A549 (cell line): ENCODE results near the gene CCNL1. TPM values are rescaled to one million over a fixed set of nuclear protein-coding genes. Genes with fewer than 3 reads are reported as not detected.

Experiments used
- ATAC-seq, 2 experiments: fragments of 200-7000 bp in 1 of 2; fragments of >200 bp in 1 of 2; cut with Nextera tagmentation in 1 of 2; cut with Tn5 transposase in 1 of 2; 3 replicates each; pipeline versions ENCODE4 v1.8.0 to v1.9.1; 2018 to 2020; ENCODE audit warnings: mild to moderate bottlenecking in 1 of 2, moderate library complexity in 1 of 2
- CTCF ChIA-PET: fragments of 300-600 bp; sonication (Branson Sonifier 250); formaldehyde crosslinking; extraction: SDS; loops from one replicate; lab custom pipeline; 2021; ENCODE audit warnings: antibody characterized with exemption, inconsistent platforms; lab: Yijun Ruan, JAX
- POLR2A ChIA-PET: fragments of 350-600 bp; formaldehyde crosslinking; extraction: SDS; loops from one replicate; lab custom pipeline; 2021; ENCODE audit warnings: antibody characterized with exemption, inconsistent platforms; lab: Yijun Ruan, JAX
- DNase-seq, 2 experiments: peaks; one replicate each; pipeline versions ENCODE4 v3.0.0 to v3.0.0-alpha.2; 2011 to 2016; ENCODE audit warnings: low read depth in 1 of 2, low spot score in 1 of 2
- FAIRE-seq: peaks from 2 replicates; lab custom pipeline; 2011; peaks lifted over from hg19 to GRCh38; lab: Jason Lieb, UNC
- H3K27ac ChIP-seq, 2 experiments: fragments of >200 bp; sonication (Bioruptor Twin); formaldehyde crosslinking; 3 replicates each; pipeline ENCODE4 v1.5.1; 2016 to 2017
- H3K4me1 ChIP-seq: fragments of >200 bp; sonication (Bioruptor Twin); formaldehyde crosslinking; 3 replicates; pipeline ENCODE4 v1.6.1; 2016
- H3K4me2 ChIP-seq: fragments of >200 bp; sonication (Bioruptor Twin); formaldehyde crosslinking; 3 replicates; pipeline ENCODE4 v1.6.1; 2016
- H3K4me3 ChIP-seq: fragments of >200 bp; sonication (Bioruptor Twin); formaldehyde crosslinking; 3 replicates; pipeline ENCODE4 v1.5.1; 2016
- H3K9me3 ChIP-seq: fragments of >200 bp; sonication (Bioruptor Twin); formaldehyde crosslinking; 3 replicates; pipeline ENCODE4 v1.6.1; 2016
- BHLHE40 ChIP-seq: IDR thresholded peaks from 2 replicates; pipeline ENCODE4 v1.6.1; 2012; ENCODE audit warnings: low read depth, low read length, inconsistent platforms
- CBX2 ChIP-seq: fragments of 200-600 bp; sonication (generic); IDR thresholded peaks from 2 replicates; pipeline ENCODE4 v1.6.1; 2016; ENCODE audit warnings: low read depth, mild to moderate bottlenecking, borderline replicate concordance
- CBX8 ChIP-seq: fragments of 200-600 bp; sonication (generic); IDR thresholded peaks from 2 replicates; pipeline ENCODE4 v1.6.1; 2016
- E2F6 ChIP-seq: IDR thresholded peaks from 2 replicates; pipeline ENCODE4 v1.6.1; 2012; ENCODE audit warnings: low read depth, borderline replicate concordance
- EHF ChIP-seq: fragments of 250-450 bp; sonication (Bioruptor Pico); IDR thresholded peaks from 2 replicates; pipeline ENCODE4 v1.5.0; 2020; ENCODE audit warnings: mild to moderate bottlenecking
- ELK1 ChIP-seq: fragments of 150-350 bp; IDR thresholded peaks from 2 replicates; pipeline ENCODE4 v1.6.1; 2014; ENCODE audit warnings: low read depth, mild to moderate bottlenecking, low read length
- EP300 ChIP-seq, 2 experiments: fragments of >200 bp; sonication (Bioruptor Twin); formaldehyde crosslinking; IDR thresholded peaks; 2 replicates in 1 of 2; 3 replicates in 1 of 2; pipeline ENCODE4 v1.6.1; 2016 to 2017
- FOSB ChIP-seq: fragments of 250-450 bp; sonication (Bioruptor Pico); IDR thresholded peaks from 2 replicates; pipeline ENCODE4 v1.5.0; 2020; ENCODE audit warnings: mild to moderate bottlenecking, moderate library complexity
- HDAC2 ChIP-seq: fragments of 200-600 bp; sonication (generic); IDR thresholded peaks from 2 replicates; pipeline ENCODE4 v1.6.1; 2016
- HES2 ChIP-seq: fragments of >200 bp; sonication (Bioruptor Twin); formaldehyde crosslinking; IDR thresholded peaks from 2 replicates; pipeline ENCODE4 v1.6.1; 2016
- HEYL ChIP-seq: fragments of 250-450 bp; sonication (Bioruptor Pico); IDR thresholded peaks from 2 replicates; pipeline ENCODE4 v1.8.0; 2021; ENCODE audit warnings: mild to moderate bottlenecking, moderate library complexity
- HOXB5 ChIP-seq: fragments of 250-450 bp; sonication (Bioruptor Pico); IDR thresholded peaks from 2 replicates; pipeline ENCODE4 v1.5.0; 2020; ENCODE audit warnings: mild to moderate bottlenecking, moderate library complexity
- MAFK ChIP-seq: fragments of 450-650 bp; IDR thresholded peaks from 2 replicates; pipeline ENCODE4 v1.6.1; 2014; ENCODE audit not compliant: partially characterized antibody
- MAX ChIP-seq: IDR thresholded peaks from 2 replicates; pipeline ENCODE4 v1.6.1; 2012
- MYC ChIP-seq: IDR thresholded peaks from 2 replicates; pipeline ENCODE4 v1.6.1; 2012; ENCODE audit warnings: mild to moderate bottlenecking, inconsistent platforms, low read length, improper control_type of control experiment, borderline replicate concordance
- NFE2L2 ChIP-seq: fragments of 150-350 bp; conservative IDR thresholded peaks from 2 replicates; pipeline ENCODE4 v1.6.1; 2014; ENCODE audit warnings: low read length
- NR3C1 ChIP-seq: fragments of >200 bp; sonication (Bioruptor Twin); formaldehyde crosslinking; IDR thresholded peaks from 3 replicates; pipeline ENCODE4 v1.6.1; 2017
- PHF8 ChIP-seq: fragments of 200-600 bp; sonication (generic); IDR thresholded peaks from 2 replicates; pipeline ENCODE4 v1.6.1; 2016; ENCODE audit warnings: low read depth, mild to moderate bottlenecking, antibody characterized with exemption, moderate library complexity, borderline replicate concordance
- RARB ChIP-seq: fragments of 250-450 bp; sonication (Bioruptor Pico); IDR thresholded peaks from 2 replicates; pipeline ENCODE4 v1.8.0; 2021; ENCODE audit warnings: mild to moderate bottlenecking, moderate library complexity
- RCOR1 ChIP-seq: fragments of 150-350 bp; IDR thresholded peaks from 2 replicates; pipeline ENCODE4 v1.6.1; 2014; ENCODE audit warnings: antibody characterized with exemption, low read length, low read depth
- REST ChIP-seq: fragments of 200-600 bp; sonication (generic); IDR thresholded peaks from 2 replicates; pipeline ENCODE4 v1.6.1; 2016; ENCODE audit warnings: antibody characterized with exemption, mild to moderate bottlenecking, moderate library complexity
- RNF2 ChIP-seq: fragments of 200-600 bp; sonication (generic); IDR thresholded peaks from 2 replicates; pipeline ENCODE4 v1.6.1; 2016; ENCODE audit warnings: low read depth, mild to moderate bottlenecking, antibody characterized with exemption, moderate library complexity, borderline replicate concordance
- SMC3 ChIP-seq: fragments of >200 bp; sonication (Bioruptor Twin); formaldehyde crosslinking; IDR thresholded peaks from 3 replicates; pipeline ENCODE4 v1.6.1; 2018; ENCODE audit warnings: inconsistent platforms
- SREBF2 ChIP-seq: fragments of 450-650 bp; IDR thresholded peaks from 2 replicates; pipeline ENCODE4 v1.6.1; 2014; ENCODE audit warnings: mild to moderate bottlenecking, moderate library complexity
- USF2 ChIP-seq: fragments of 450-650 bp; IDR thresholded peaks from 2 replicates; pipeline ENCODE4 v1.6.1; 2014; ENCODE audit warnings: antibody characterized with exemption
- ZFP36 ChIP-seq: fragments of 450-650 bp; IDR thresholded peaks from 2 replicates; pipeline ENCODE4 v1.6.1; 2014; ENCODE audit warnings: borderline replicate concordance; ENCODE audit not compliant: partially characterized antibody
- ZSCAN20 ChIP-seq: fragments of 250-450 bp; sonication (Bioruptor Pico); IDR thresholded peaks from 2 replicates; pipeline ENCODE4 v1.8.0; 2022; ENCODE audit warnings: mild to moderate bottlenecking, moderate library complexity
- WGBS: methylation state at CpG from one replicate; pipeline ENCODE4 v1.1.6; 2017; ENCODE audit errors: missing lambda C conversion rate; 5-methylcytosine and 5-hydroxymethylcytosine counted together
- polyA plus RNA-seq, 4 experiments: library from polyadenylated mRNA; depleted of rRNA in 3 of 4; stranded (reverse); fragments of >200 nt; fragmentation: RNase III in 1 of 4; extraction: RNeasy Plus Mini Kit Qiagen cat#74134 plus additional on column Dnase treatment in 1 of 4; gene quantifications; 2 replicates in 3 of 4; 3 replicates in 1 of 4; pipeline ENCODE4 v1.2.3, GENCODE V29; 2011 to 2017

CCNL1 gene
- polyA plus RNA-seq, 2 of the 4 experiments (the other 2 are of a cell fraction), result 45.1 to 170 TPM

GRCh38 chr3:157119369-157119951 lies 40.5 kb downstream of the CCNL1 start:
- ATAC-seq (no peak), FAIRE-seq (no peak)
- CTCF ChIA-PET, result interaction anchor here (1.0 to 2.8 kb wide), 5 partner anchors 8 to 298 kb away, joined by 3 to 11 read pairs (median 3); no protein-coding TSS in a partner anchor
- TF ChIP-seq HES2 (no peak), MYC (no peak), SMC3 (no peak), SREBF2 (no peak), HOXB5 (CRISPR knock-in tag) (no peak), CBX2 (no peak), ZSCAN20 (CRISPR knock-in tag) (no peak), EHF (CRISPR knock-in tag) (no peak), PHF8 (no peak), HDAC2 (no peak), ELK1 (no peak), RARB (CRISPR knock-in tag) (no peak), ZFP36 (no peak), BHLHE40 (no peak), EP300 (IDR thresholded peaks at IDR 0.05) (no peak), HEYL (CRISPR knock-in tag) (no peak), MAX (no peak)
- TF ChIP-seq, all 56 proteins: peak for 0
- Histone ChIP-seq H3K4me1 (peaks cover 41% of the 10 kb centered on the region), H3K4me2 (no peak overlapping the region), H3K4me3 (no peak overlapping the region), H3K9me3 (no peaks in the 10 kb centered on the region), H3K27ac (no peak overlapping the region)
- WGBS, result 85% methylated on average over 7 of the region's 7 CpGs
- DNase-seq, result no peak
- POLR2A ChIA-PET, result no interaction called here

GRCh38 chr3:157117875-157118654 lies 41.9 kb downstream of the CCNL1 start:
- ChIA-PET CTCF (interaction anchor here (0.6 to 3.0 kb wide), 8 partner anchors 10 to 1496 kb away, joined by 3 to 18 read pairs (median 4); no protein-coding TSS in a partner anchor), POLR2A (interaction anchor here (1.3 to 1.7 kb wide), 2 partner anchors 10 to 29 kb away, joined by 4 to 5 read pairs; no protein-coding TSS in a partner anchor)
- Histone ChIP-seq H3K9me3 (no peaks in the 10 kb centered on the region), H3K4me3 (no peak overlapping the region), H3K4me1 (peaks cover 33% of the 10 kb centered on the region), H3K27ac (no peak overlapping the region), H3K4me2 (no peak overlapping the region)
- DNase-seq, result no peak
- WGBS, result 62% methylated on average over 4 of the region's 4 CpGs
- ATAC-seq, result no peak
- no peak for TF ChIP-seq SREBF2
- no peak for TF ChIP-seq NFE2L2
- TF ChIP-seq E2F6, result no peak
- no peak for TF ChIP-seq USF2
- no peak for TF ChIP-seq MAFK
- no peak for TF ChIP-seq RNF2
- TF ChIP-seq NR3C1, result no peak
- TF ChIP-seq CBX8, result no peak
- TF ChIP-seq FOSB (CRISPR knock-in tag), result no peak
- no peak for TF ChIP-seq REST
- no peak for TF ChIP-seq MYC
- TF ChIP-seq ZFP36, result no peak
- TF ChIP-seq RCOR1, result no peak
- no peak for TF ChIP-seq MAX
- FAIRE-seq, result no peak
